ENCODE data around the gene LAMB4. TPM values are rescaled to one million over a fixed set of nuclear protein-coding genes. Genes with fewer than 3 reads are reported as not detected.

The LAMB4 gene
- total and polyA plus RNA-seq, 2 experiments from 2014 or later: 0.16 TPM; not detected in 1

- TF ChIP-seq EZH2 (IDR thresholded peaks at IDR 0.05; ENCODE audit: insufficient read depth, poor library complexity, severe bottlenecking) (no peak), EZH2phosphoT487 (IDR thresholded peaks at IDR 0.05; ENCODE audit: insufficient read depth, low read depth) (no peak)
- in situ Hi-C loops (cut with MboI): no loop called here
- WGBS, 2 experiments (ENCODE audit: low coverage in 1 of 2, low lambda C conversion rate in 2 of 2, missing lambda C conversion rate in 2 of 2): 86 to 95% methylated on average over 7 of the region's 7 CpGs
- peaks cover 8% of the 10 kb centered on the region; the same call in 1 of the 2 replicates for H3F3A ChIP-seq (ENCODE audit: insufficient read depth)
- no peak overlapping the region for H3K4me3 ChIP-seq
- no peak overlapping the region for H3K9ac ChIP-seq
- no peaks in the 10 kb centered on the region for H3K36me3 ChIP-seq (ENCODE audit: low read depth)
- no peaks in the 10 kb centered on the region for H4K20me1 ChIP-seq (ENCODE audit: insufficient read depth)
- H2AFZ ChIP-seq: peak overlapping the region; percentile 10; the same call in 1 of the 2 replicates
- DNase-seq: no peak
- H3K9me2 ChIP-seq (ENCODE audit: insufficient read depth): no peaks in the 10 kb centered on the region
- H3K4me1 ChIP-seq (ENCODE audit: insufficient read depth): peaks cover 16% of the 10 kb centered on the region
- no peak overlapping the region for H3K27ac ChIP-seq
- no peak overlapping the region for H3K4me2 ChIP-seq (ENCODE audit: unreplicated experiment)
- no peaks in the 10 kb centered on the region for H3K9me3 ChIP-seq (ENCODE audit: low read depth)
- no peaks in the 10 kb centered on the region for H3K27me3 ChIP-seq (replicated peaks; ENCODE audit: insufficient read depth)
- H3K79me2 ChIP-seq (ENCODE audit: insufficient read depth): no peaks in the 10 kb centered on the region
These were observed 25.8 kb downstream of the LAMB4 start for GRCh38 chr7:108104324-108104723.

- Histone ChIP-seq H3K79me2 (ENCODE audit: insufficient read depth) (no peaks in the 10 kb centered on the region), H3K4me3 (no peak overlapping the region), H3K9me3 (ENCODE audit: low read depth) (no peaks in the 10 kb centered on the region), H3K9ac (no peak overlapping the region), H3K36me3 (ENCODE audit: low read depth) (no peaks in the 10 kb centered on the region), H3K4me2 (ENCODE audit: unreplicated experiment) (no peak overlapping the region), H2AFZ (peak overlapping the region; percentile 10), H3K27ac (no peak overlapping the region), H3K4me1 (ENCODE audit: insufficient read depth) (peaks cover 19% of the 10 kb centered on the region), H3K9me2 (ENCODE audit: insufficient read depth) (no peaks in the 10 kb centered on the region), H4K20me1 (ENCODE audit: insufficient read depth) (no peaks in the 10 kb centered on the region), H3F3A (ENCODE audit: insufficient read depth) (peaks cover 8% of the 10 kb centered on the region; the same call in 1 of the 2 replicates), H3K27me3 (replicated peaks; ENCODE audit: insufficient read depth) (no peaks in the 10 kb centered on the region)
- in situ Hi-C loops (cut with MboI): no loop called here
- WGBS, 2 experiments (ENCODE audit: low coverage in 1 of 2, low lambda C conversion rate in 2 of 2, missing lambda C conversion rate in 2 of 2): 74% methylated on average over 5 of the region's 5 CpGs
- DNase-seq: peak; percentile 53
- TF ChIP-seq EZH2phosphoT487 (IDR thresholded peaks at IDR 0.05; ENCODE audit: insufficient read depth, low read depth): no peak
- TF ChIP-seq EZH2 (IDR thresholded peaks at IDR 0.05; ENCODE audit: insufficient read depth, poor library complexity, severe bottlenecking): no peak
These were observed 26.4 kb downstream of the LAMB4 start for GRCh38 chr7:108103558-108104298.

- Histone ChIP-seq H3K4me1 (ENCODE audit: insufficient read depth) (peaks cover 19% of the 10 kb centered on the region), H3K27me3 (replicated peaks; ENCODE audit: insufficient read depth) (no peaks in the 10 kb centered on the region), H3K9me3 (ENCODE audit: low read depth) (no peaks in the 10 kb centered on the region), H3F3A (ENCODE audit: insufficient read depth) (peaks cover 8% of the 10 kb centered on the region; the same call in 1 of the 2 replicates), H3K9ac (no peak overlapping the region), H3K4me3 (no peak overlapping the region), H2AFZ (no peak overlapping the region), H3K4me2 (ENCODE audit: unreplicated experiment) (no peak overlapping the region), H3K9me2 (ENCODE audit: insufficient read depth) (no peaks in the 10 kb centered on the region), H3K36me3 (ENCODE audit: low read depth) (no peaks in the 10 kb centered on the region), H3K27ac (no peak overlapping the region), H3K79me2 (ENCODE audit: insufficient read depth) (no peaks in the 10 kb centered on the region), H4K20me1 (ENCODE audit: insufficient read depth) (no peaks in the 10 kb centered on the region)
- WGBS, 2 experiments (ENCODE audit: low coverage in 1 of 2, low lambda C conversion rate in 2 of 2, missing lambda C conversion rate in 2 of 2): 89 to 91% methylated on average over 16 to 20 of the region's 20 CpGs
- in situ Hi-C loops (cut with MboI): no loop called here
- no peak for DNase-seq
- no peak for TF ChIP-seq EZH2phosphoT487 (IDR thresholded peaks at IDR 0.05; ENCODE audit: insufficient read depth, low read depth)
- no peak for TF ChIP-seq EZH2 (IDR thresholded peaks at IDR 0.05; ENCODE audit: insufficient read depth, poor library complexity, severe bottlenecking)
These were observed 27.4 kb downstream of the LAMB4 start for GRCh38 chr7:108102671-108103312.

GRCh38 chr7:108101759-108102158 is 28.4 kb downstream of the LAMB4 start:
- Histone ChIP-seq H3K4me2 (ENCODE audit: unreplicated experiment) (no peak overlapping the region), H3K27ac (no peak overlapping the region), H3K9me3 (ENCODE audit: low read depth) (no peaks in the 10 kb centered on the region), H3K36me3 (ENCODE audit: low read depth) (no peaks in the 10 kb centered on the region), H3K4me1 (ENCODE audit: insufficient read depth) (peaks cover 19% of the 10 kb centered on the region), H4K20me1 (ENCODE audit: insufficient read depth) (no peaks in the 10 kb centered on the region), H3K9me2 (ENCODE audit: insufficient read depth) (no peaks in the 10 kb centered on the region), H3K79me2 (ENCODE audit: insufficient read depth) (no peaks in the 10 kb centered on the region), H3F3A (ENCODE audit: insufficient read depth) (peaks cover 8% of the 10 kb centered on the region; the same call in 1 of the 2 replicates), H3K4me3 (no peak overlapping the region), H2AFZ (no peak overlapping the region), H3K9ac (no peak overlapping the region), H3K27me3 (replicated peaks; ENCODE audit: insufficient read depth) (no peaks in the 10 kb centered on the region)
- DNase-seq: no peak
- in situ Hi-C loops (cut with MboI): no loop called here
- 95 to 96% methylated on average over 3 of the region's 3 CpGs for WGBS, 2 experiments (ENCODE audit: low coverage in 1 of 2, low lambda C conversion rate in 2 of 2, missing lambda C conversion rate in 2 of 2)
- TF ChIP-seq EZH2 (IDR thresholded peaks at IDR 0.05; ENCODE audit: insufficient read depth, poor library complexity, severe bottlenecking) (no peak), EZH2phosphoT487 (IDR thresholded peaks at IDR 0.05; ENCODE audit: insufficient read depth, low read depth) (no peak)

Data from GM23248 (cell line).